Stomach (tissue), 9 donors: ENCODE results near the gene IP6K3. TPM values are rescaled to one million over a fixed set of nuclear protein-coding genes. Genes with fewer than 3 reads are reported as not detected.

ENCODE experiments used
- DNase-seq, 2 donors: peaks; one replicate each; pipeline versions ENCODE4 v3.0.0 to v3.0.0-alpha.2; 2013 to 2019
- H3K27ac ChIP-seq, 5 donors: fragments of 200-600 bp in 4 of 5; sonication (generic) in 4 of 5; one replicate each; pipeline ENCODE4 v1.5.1; 2013 to 2019; ENCODE audit warnings: mild to moderate bottlenecking in 1 of 5, moderate library complexity in 1 of 5
- H3K27me3 ChIP-seq, 3 donors: fragments of 200-600 bp; sonication (generic); one replicate each; pipeline ENCODE4 v1.5.1; 2017 to 2019; ENCODE audit warnings: mixed run types in 1 of 3
- H3K36me3 ChIP-seq, 4 donors: fragments of 200-600 bp; sonication (generic); 1 replicate in 3 of 4; 2 replicates in 1 of 4; pipeline ENCODE4 v1.5.1; 2016 to 2019
- H3K4me1 ChIP-seq, 4 donors: fragments of 200-600 bp; sonication (generic); one replicate each; pipeline ENCODE4 v1.5.1; 2016 to 2019
- H3K4me3 ChIP-seq, 4 donors: fragments of 200-600 bp; sonication (generic) in 3 of 4; one replicate each; pipeline ENCODE4 v1.5.1; 2016 to 2019; ENCODE audit warnings: mild to moderate bottlenecking in 1 of 4
- H3K9me3 ChIP-seq, 4 donors: fragments of 200-600 bp; sonication (generic); one replicate each; pipeline ENCODE4 v1.5.1; 2016 to 2019
- CTCF ChIP-seq, 7 experiments: fragments of 450-650 bp in 4 of 7; fragments of 200-600 bp in 3 of 7; sonication (generic) in 3 of 7; IDR thresholded peaks; one replicate each; pipeline ENCODE4 v1.5.1; 2016 to 2019; ENCODE audit warnings: antibody characterized with exemption in 7 of 7, control low read depth in 2 of 7, mild to moderate bottlenecking in 1 of 7
- EP300 ChIP-seq: sonication (generic); formaldehyde crosslinking; IDR thresholded peaks from one replicate; pipeline ENCODE4 v1.6.1; 2017; ENCODE audit warnings: antibody characterized with exemption
- POLR2A ChIP-seq, 4 donors: fragments of 450-650 bp; IDR thresholded peaks; one replicate each; pipeline ENCODE4 v1.6.1; 2016; ENCODE audit warnings: antibody characterized with exemption in 4 of 4, control low read depth in 2 of 4, mild to moderate bottlenecking in 1 of 4, moderate library complexity in 1 of 4
- POLR2AphosphoS5 ChIP-seq, 3 donors: sonication (generic); formaldehyde crosslinking; IDR thresholded peaks; one replicate each; pipeline ENCODE4 v1.6.1; 2016; ENCODE audit warnings: antibody characterized with exemption in 3 of 3
- WGBS, 5 donors: extraction: QIAGEN DNeasy Blood & Tissue Kit in 3 of 5; methylation state at CpG; one replicate each; pipeline versions ENCODE4 v1.1.5 to v1.1.7; 2013 to 2018; 5-methylcytosine and 5-hydroxymethylcytosine counted together
- intact Hi-C: fragments of 100-400 bp; cut with DNase I; formaldehyde crosslinking; loops from one replicate; pipeline ENCODE4 v1.15.1; 2023; ENCODE audit warnings: low total_unique reads
- polyA plus RNA-seq, 3 donors: library from polyadenylated mRNA; stranded (reverse); fragments of 200-250 nt; gene quantifications; one replicate each; pipeline ENCODE4 v1.2.3, GENCODE V29; 2013
- total RNA-seq, 5 donors: library from RNA; depleted of rRNA; stranded (reverse); fragments of >200 nt; gene quantifications; one replicate each; pipeline versions ENCODE4 v1.1.0 to v1.2.3, GENCODE V29; 2014 to 2016
- donor health status: healthy with polysubstance abuse.
- donor health status: Bipolar disorder and iron deficiency.
- donor health status: healthy.

IP6K3 gene
- total and polyA plus RNA-seq, 8 donors: 0.58 to 73.5 (median 1.9) TPM; not detected in 2

- WGBS, 5 donors: 35 to 51% (median 46%) methylated on average over 11 to 14 of the region's 14 CpGs
- Histone ChIP-seq H3K4me3 (peak overlapping the region in 3 of 4 donors; percentile 16 to 32 (median 22)), H3K4me1 (peaks cover 0 to 23% (median 6%) of the 10 kb centered on the region in 4 donors), H3K36me3 (no peaks in the 10 kb centered on the region), H3K9me3 (no peaks in the 10 kb centered on the region), H3K27ac (peak overlapping the region in 4 of 5 donors; percentile 40 to 67 (median 60)), H3K27me3 (peaks cover 0 to 16% (median 0%) of the 10 kb centered on the region in 3 donors)
- peak in 1 of 2 donors; percentile 60 for DNase-seq
- TF ChIP-seq POLR2A (IDR thresholded peaks at IDR 0.05) (no peak), EP300 (peak; percentile 84), POLR2AphosphoS5 (IDR thresholded peaks at IDR 0.05) (peak in 2 of 3 donors; percentile 6 to 18)
- intact Hi-C loops: no loop called here
Observed at GRCh38 chr6:33746036-33746600, 587 bp downstream of the IP6K3 start.

- Histone ChIP-seq H3K27ac (peak overlapping the region in 4 of 5 donors; percentile 40 to 67 (median 60)), H3K4me3 (peak overlapping the region in 3 of 4 donors; percentile 16 to 32 (median 22)), H3K27me3 (peaks cover 0 to 16% (median 0%) of the 10 kb centered on the region in 3 donors), H3K9me3 (no peaks in the 10 kb centered on the region), H3K36me3 (no peaks in the 10 kb centered on the region), H3K4me1 (peaks cover 0 to 29% (median 6%) of the 10 kb centered on the region in 4 donors)
- DNase-seq: no peak
- intact Hi-C loops: no loop called here
- 74 to 80% (median 78%) methylated on average over 7 of the region's 7 CpGs for WGBS, 5 donors
- TF ChIP-seq EP300 (no peak), POLR2AphosphoS5 (IDR thresholded peaks at IDR 0.05) (no peak), CTCF (IDR thresholded peaks at IDR 0.05) (no peak)
Observed at GRCh38 chr6:33745548-33745947, 1.2 kb downstream of the IP6K3 start.

GRCh38 chr6:33744895-33745546 lies 1.7 kb downstream of the IP6K3 start:
- intact Hi-C loops: no loop called here
- Histone ChIP-seq H3K36me3 (no peaks in the 10 kb centered on the region), H3K9me3 (no peaks in the 10 kb centered on the region), H3K4me3 (peak overlapping the region in 1 of 4 donors; percentile 6), H3K4me1 (peaks cover 0 to 34% (median 6%) of the 10 kb centered on the region in 4 donors), H3K27me3 (peaks cover 0 to 16% (median 0%) of the 10 kb centered on the region in 3 donors), H3K27ac (peak overlapping the region in 2 of 5 donors; percentile 40 to 58)
- no peak for DNase-seq
- 64 to 75% (median 74%) methylated on average over 13 of the region's 13 CpGs for WGBS, 5 donors
- TF ChIP-seq POLR2A (IDR thresholded peaks at IDR 0.05) (no peak), POLR2AphosphoS5 (IDR thresholded peaks at IDR 0.05) (no peak), EP300 (no peak), CTCF (IDR thresholded peaks at IDR 0.05) (no peak)

- WGBS, 5 donors: 26 to 40% (median 29%) methylated on average over 11 of the region's 11 CpGs
- H3K27me3 ChIP-seq: peaks cover 0 to 16% (median 0%) of the 10 kb centered on the region in 3 donors
- peak overlapping the region in 1 of 4 donors; percentile 6 for H3K4me3 ChIP-seq
- H3K4me1 ChIP-seq: peaks cover 0 to 42% (median 6%) of the 10 kb centered on the region in 4 donors
- DNase-seq: peak; percentile 75 to 90
- intact Hi-C loops: no loop called here
- TF ChIP-seq POLR2AphosphoS5 (IDR thresholded peaks at IDR 0.05) (no peak), CTCF (IDR thresholded peaks at IDR 0.05) (peak in 5 of 7 experiments; percentile 81 to 93 (median 88))
- H3K9me3 ChIP-seq: no peaks in the 10 kb centered on the region
- peak overlapping the region in 2 of 5 donors; percentile 40 to 58 for H3K27ac ChIP-seq
- H3K36me3 ChIP-seq: no peaks in the 10 kb centered on the region
Observed at GRCh38 chr6:33744001-33744848, 2.5 kb downstream of the IP6K3 start.
